ENCODE data around the gene HFE. TPM values are rescaled to one million over a fixed set of nuclear protein-coding genes. Genes with fewer than 3 reads are reported as not detected.
A peak's percentile ranks its signal among the peaks of the same experiment; 100 is the strongest.

The HFE gene
- total and polyA plus RNA-seq, 2 of the 13 experiments (the other 11 are each of a cell fraction or from before 2014, with no cell fraction given) = 3.7 to 6.3 TPM

DNA sequence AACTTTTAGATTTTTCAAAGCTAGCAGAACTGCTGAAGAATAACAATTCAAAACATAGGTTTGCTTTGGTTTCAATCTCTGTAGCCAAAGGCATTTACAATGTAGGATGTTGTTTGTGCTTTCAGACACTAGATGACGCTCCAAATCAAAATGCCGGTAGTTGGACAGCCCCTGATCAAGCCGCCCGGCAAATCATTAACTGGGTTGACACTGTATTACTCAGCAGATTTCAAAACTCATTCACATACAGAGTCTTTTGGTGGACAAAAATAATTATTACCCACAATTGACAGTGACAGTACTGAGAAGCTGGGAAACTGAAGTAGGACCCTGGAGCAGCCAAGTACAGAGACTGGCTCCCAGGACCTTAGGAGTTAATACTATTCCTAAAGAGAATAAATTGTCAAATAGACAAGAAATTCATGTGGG, 21.3 kb upstream of the HFE start (continued):
- TF ChIP-seq SIN3A (IDR thresholded peaks at IDR 0.05; ENCODE audit: borderline replicate concordance, low read depth, low read length) (no peak), KAT7 (CRISPR knock-in tag; IDR thresholded peaks at IDR 0.05; ENCODE audit: borderline replicate concordance) (no peak), RXRB (CRISPR knock-in tag; IDR thresholded peaks at IDR 0.05; ENCODE audit: borderline replicate concordance) (peak; percentile 53; the same call in 1 of the 2 replicates), RARA (CRISPR knock-in tag; IDR thresholded peaks at IDR 0.05) (no peak), CREB1 (IDR thresholded peaks at IDR 0.05) (peak; percentile 36; the same call in 1 of the 2 replicates), CREB1 (CRISPR knock-in tag; IDR thresholded peaks at IDR 0.05) (no peak), ESRRA (CRISPR knock-in tag; IDR thresholded peaks at IDR 0.05; ENCODE audit: low read depth) (no peak), NCOA2 (CRISPR knock-in tag; IDR thresholded peaks at IDR 0.05) (peak; percentile 27; the same call in 1 of the 2 replicates), SMAD1 (CRISPR knock-in tag; IDR thresholded peaks at IDR 0.05; ENCODE audit: borderline replicate concordance, low read depth) (no peak), ZNF547 (CRISPR knock-in tag; IDR thresholded peaks at IDR 0.05) (no peak), HIVEP1 (CRISPR knock-in tag; IDR thresholded peaks at IDR 0.05) (no peak), HNRNPLL (IDR thresholded peaks at IDR 0.05; ENCODE audit: low read depth, low read length, poor library complexity, severe bottlenecking) (no peak), CCAR2 (optimal IDR thresholded peaks at IDR 0.05; ENCODE audit: low read depth, low read length) (no peak), MIXL1 (CRISPR knock-in tag; IDR thresholded peaks at IDR 0.05) (peak; percentile 90), YEATS2 (CRISPR knock-in tag; IDR thresholded peaks at IDR 0.05; ENCODE audit: borderline replicate concordance) (peak; percentile 47; the same call in 1 of the 2 replicates), ZSCAN31 (CRISPR knock-in tag; IDR thresholded peaks at IDR 0.05; ENCODE audit: low read depth) (0 out of 2 replicates have a peak, but pooled peaks have one; percentile 4)
- TF ChIP-seq, protein P1, sequence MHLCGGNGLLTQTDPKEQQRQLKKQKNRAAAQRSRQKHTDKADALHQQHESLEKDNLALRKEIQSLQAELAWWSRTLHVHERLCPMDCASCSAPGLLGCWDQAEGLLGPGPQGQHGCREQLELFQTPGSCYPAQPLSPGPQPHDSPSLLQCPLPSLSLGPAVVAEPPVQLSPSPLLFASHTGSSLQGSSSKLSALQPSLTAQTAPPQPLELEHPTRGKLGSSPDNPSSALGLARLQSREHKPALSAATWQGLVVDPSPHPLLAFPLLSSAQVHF (CRISPR knock-in tag; IDR thresholded peaks at IDR 0.05) = no peak
- TF ChIP-seq, protein P2, sequence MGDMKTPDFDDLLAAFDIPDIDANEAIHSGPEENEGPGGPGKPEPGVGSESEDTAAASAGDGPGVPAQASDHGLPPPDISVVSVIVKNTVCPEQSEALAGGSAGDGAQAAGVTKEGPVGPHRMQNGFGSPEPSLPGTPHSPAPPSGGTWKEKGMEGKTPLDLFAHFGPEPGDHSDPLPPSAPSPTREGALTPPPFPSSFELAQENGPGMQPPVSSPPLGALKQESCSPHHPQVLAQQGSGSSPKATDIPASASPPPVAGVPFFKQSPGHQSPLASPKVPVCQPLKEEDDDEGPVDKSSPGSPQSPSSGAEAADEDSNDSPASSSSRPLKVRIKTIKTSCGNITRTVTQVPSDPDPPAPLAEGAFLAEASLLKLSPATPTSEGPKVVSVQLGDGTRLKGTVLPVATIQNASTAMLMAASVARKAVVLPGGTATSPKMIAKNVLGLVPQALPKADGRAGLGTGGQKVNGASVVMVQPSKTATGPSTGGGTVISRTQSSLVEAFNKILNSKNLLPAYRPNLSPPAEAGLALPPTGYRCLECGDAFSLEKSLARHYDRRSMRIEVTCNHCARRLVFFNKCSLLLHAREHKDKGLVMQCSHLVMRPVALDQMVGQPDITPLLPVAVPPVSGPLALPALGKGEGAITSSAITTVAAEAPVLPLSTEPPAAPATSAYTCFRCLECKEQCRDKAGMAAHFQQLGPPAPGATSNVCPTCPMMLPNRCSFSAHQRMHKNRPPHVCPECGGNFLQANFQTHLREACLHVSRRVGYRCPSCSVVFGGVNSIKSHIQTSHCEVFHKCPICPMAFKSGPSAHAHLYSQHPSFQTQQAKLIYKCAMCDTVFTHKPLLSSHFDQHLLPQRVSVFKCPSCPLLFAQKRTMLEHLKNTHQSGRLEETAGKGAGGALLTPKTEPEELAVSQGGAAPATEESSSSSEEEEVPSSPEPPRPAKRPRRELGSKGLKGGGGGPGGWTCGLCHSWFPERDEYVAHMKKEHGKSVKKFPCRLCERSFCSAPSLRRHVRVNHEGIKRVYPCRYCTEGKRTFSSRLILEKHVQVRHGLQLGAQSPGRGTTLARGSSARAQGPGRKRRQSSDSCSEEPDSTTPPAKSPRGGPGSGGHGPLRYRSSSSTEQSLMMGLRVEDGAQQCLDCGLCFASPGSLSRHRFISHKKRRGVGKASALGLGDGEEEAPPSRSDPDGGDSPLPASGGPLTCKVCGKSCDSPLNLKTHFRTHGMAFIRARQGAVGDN (CRISPR knock-in tag; IDR thresholded peaks at IDR 0.05) = no peak
- TF ChIP-seq, protein P3, sequence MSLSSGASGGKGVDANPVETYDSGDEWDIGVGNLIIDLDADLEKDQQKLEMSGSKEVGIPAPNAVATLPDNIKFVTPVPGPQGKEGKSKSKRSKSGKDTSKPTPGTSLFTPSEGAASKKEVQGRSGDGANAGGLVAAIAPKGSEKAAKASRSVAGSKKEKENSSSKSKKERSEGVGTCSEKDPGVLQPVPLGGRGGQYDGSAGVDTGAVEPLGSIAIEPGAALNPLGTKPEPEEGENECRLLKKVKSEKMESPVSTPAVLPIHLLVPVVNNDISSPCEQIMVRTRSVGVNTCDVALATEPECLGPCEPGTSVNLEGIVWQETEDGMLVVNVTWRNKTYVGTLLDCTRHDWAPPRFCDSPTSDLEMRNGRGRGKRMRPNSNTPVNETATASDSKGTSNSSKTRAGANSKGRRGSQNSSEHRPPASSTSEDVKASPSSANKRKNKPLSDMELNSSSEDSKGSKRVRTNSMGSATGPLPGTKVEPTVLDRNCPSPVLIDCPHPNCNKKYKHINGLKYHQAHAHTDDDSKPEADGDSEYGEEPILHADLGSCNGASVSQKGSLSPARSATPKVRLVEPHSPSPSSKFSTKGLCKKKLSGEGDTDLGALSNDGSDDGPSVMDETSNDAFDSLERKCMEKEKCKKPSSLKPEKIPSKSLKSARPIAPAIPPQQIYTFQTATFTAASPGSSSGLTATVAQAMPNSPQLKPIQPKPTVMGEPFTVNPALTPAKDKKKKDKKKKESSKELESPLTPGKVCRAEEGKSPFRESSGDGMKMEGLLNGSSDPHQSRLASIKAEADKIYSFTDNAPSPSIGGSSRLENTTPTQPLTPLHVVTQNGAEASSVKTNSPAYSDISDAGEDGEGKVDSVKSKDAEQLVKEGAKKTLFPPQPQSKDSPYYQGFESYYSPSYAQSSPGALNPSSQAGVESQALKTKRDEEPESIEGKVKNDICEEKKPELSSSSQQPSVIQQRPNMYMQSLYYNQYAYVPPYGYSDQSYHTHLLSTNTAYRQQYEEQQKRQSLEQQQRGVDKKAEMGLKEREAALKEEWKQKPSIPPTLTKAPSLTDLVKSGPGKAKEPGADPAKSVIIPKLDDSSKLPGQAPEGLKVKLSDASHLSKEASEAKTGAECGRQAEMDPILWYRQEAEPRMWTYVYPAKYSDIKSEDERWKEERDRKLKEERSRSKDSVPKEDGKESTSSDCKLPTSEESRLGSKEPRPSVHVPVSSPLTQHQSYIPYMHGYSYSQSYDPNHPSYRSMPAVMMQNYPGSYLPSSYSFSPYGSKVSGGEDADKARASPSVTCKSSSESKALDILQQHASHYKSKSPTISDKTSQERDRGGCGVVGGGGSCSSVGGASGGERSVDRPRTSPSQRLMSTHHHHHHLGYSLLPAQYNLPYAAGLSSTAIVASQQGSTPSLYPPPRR (CRISPR knock-in tag; IDR thresholded peaks at IDR 0.05; ENCODE audit: borderline replicate concordance) = no peak
- TF ChIP-seq, protein P4, sequence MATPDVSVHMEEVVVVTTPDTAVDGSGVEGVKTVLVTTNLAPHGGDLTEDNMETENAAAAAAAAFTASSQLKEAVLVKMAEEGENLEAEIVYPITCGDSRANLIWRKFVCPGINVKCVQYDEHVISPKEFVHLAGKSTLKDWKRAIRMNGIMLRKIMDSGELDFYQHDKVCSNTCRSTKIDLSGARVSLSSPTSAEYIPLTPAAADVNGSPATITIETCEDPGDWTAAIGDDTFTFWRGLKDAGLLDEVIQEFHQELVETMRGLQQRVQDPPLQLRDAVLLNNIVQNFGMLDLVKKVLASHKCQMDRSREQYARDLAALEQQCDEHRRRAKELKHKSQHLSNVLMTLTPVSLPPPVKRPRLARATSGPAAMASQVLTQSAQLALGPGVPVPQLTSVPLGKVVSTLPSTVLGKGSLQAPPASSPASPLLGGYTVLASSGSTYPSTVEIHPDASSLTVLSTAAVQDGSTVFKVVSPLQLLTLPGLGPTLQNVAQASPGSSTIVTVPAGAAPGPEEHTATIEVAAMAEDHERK (CRISPR knock-in tag; IDR thresholded peaks at IDR 0.05; ENCODE audit: low read depth) = no peak
